GM19193 (cell line): ENCODE measurements around the gene TMEM123.

Experiments used
- POLR2A ChIP-seq: IDR thresholded peaks from 4 replicates; pipeline ENCODE4 v1.6.1; 2011; ENCODE audit not compliant: insufficient read depth, insufficient read length; ENCODE audit errors: extremely low read depth

The TMEM123 gene, protein sequence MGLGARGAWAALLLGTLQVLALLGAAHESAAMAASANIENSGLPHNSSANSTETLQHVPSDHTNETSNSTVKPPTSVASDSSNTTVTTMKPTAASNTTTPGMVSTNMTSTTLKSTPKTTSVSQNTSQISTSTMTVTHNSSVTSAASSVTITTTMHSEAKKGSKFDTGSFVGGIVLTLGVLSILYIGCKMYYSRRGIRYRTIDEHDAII

DNA sequence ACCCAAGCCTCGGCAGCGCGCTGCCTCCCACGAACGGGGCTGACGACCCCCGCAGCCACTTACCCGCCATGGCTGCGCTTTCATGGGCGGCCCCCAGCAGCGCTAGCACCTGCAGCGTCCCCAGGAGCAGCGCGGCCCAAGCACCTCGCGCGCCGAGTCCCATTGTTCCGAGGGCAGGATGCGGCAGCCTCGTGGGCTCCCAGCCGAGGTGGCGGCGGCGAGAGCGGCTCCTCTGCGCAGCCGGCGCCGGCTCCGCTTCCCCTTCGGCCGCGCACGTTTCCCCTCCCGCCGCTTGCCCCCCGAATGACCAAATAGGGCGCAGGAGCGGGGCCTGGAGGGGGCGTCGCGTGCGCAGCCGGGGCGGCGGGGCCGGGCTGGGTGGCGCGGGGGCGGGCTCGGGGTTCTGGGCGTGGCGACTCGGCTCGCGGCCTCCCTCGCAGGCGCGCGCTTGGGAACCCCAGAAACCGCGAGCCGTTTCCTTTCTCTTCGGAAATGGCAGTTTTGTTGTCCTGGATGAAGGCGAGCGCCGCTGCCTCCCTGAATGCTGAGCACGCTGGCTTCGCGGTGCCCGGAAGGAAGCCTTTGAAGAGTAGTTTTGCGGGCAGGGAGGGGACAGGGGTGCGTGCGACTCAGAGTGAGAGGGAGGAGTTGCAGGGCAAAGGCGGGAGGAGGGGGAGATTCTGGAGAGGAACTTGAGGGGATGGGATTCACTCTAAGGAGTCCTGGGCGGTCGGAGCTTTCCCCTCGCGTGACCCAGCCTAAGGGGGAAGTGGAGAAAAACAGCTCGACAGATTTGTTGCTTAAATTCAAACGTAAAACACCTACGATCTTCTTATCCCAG, at the start of gene TMEM123:
TMEM123 (minus strand) TSS at position 305 of the 841 bp plus-strand sequence; CDS start at position 163, 142 bp downstream.
- peak; percentile 83 for TF ChIP-seq POLR2A

DNA sequence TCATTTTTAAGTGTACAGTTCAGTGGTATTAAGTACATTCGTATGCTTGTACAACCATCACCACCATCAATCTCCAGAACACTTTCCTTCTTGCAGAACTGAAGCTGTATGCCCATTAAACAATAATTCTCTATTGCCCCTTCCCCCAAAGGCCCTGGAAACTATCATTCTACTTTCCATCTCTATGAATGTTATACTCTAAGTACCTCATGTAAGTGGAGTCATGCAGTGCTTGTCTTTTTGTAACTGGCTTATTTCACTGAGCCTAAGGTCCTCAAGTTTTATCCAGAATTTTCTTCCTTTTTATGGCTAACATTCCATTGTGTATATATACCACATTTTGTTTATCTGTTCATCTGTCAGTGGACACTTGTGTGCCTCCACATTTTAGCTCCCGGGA, 48.3 kb upstream of the TMEM123 start:
- TF ChIP-seq POLR2A, result no peak

DNA sequence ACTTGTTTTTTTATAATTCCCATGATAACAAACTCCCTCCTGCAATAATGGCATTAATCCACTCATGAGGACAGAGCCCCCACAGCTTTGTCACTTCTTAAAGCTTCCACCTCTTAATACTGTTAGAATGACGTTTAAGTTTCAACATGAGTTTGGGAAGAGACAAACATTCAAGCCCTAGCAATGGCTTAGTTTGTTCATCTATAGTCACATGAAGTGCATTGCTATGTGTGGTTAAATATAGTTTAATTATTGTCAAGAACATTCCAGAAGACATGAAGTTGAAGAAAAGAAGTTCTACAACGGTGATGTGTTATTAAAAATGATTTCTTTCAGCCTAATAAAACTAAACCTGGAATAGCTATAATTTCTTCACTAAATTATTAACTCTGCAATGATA, 47.4 kb upstream of the TMEM123 start:
- no peak for TF ChIP-seq POLR2A

DNA sequence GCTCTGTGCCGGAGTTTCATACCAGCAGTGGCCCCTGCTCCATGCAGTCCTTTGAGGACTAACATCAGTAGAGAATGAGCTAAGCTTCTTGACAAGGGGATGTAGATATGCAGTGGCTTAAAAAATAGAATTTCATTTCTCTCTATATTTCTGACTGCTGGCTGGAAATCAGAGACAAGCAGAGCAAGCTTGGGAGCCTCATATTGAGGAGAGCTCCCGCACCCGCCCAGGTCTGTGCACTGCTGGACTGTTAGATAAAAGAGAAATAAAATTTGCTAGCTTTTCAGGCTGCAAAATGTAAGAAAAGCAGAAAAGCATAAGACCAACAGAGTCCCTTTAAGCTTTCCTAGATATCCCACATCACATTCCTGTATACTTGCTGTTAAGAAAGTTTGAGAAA, 46.6 kb upstream of the TMEM123 start:
- no peak for TF ChIP-seq POLR2A

DNA sequence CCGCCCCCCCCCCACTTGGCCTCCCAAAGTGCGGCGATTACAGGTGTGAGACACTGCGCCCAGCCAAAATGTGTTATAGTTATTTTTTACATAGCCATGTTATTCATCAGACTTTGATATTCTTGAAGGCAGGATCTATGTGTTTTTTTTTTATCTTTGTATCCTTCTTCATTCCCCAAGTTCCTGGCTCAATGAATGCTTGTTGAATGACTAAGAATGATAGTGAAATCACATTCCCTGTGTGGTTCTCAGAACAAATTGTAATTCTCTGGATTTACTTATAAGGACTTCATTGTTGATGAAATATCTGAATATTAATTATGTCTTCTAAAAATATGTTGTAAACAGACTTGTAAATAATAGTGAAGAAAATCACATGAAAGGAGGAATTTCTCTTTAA, 44.5 kb upstream of the TMEM123 start:
- TF ChIP-seq POLR2A, result no peak

DNA sequence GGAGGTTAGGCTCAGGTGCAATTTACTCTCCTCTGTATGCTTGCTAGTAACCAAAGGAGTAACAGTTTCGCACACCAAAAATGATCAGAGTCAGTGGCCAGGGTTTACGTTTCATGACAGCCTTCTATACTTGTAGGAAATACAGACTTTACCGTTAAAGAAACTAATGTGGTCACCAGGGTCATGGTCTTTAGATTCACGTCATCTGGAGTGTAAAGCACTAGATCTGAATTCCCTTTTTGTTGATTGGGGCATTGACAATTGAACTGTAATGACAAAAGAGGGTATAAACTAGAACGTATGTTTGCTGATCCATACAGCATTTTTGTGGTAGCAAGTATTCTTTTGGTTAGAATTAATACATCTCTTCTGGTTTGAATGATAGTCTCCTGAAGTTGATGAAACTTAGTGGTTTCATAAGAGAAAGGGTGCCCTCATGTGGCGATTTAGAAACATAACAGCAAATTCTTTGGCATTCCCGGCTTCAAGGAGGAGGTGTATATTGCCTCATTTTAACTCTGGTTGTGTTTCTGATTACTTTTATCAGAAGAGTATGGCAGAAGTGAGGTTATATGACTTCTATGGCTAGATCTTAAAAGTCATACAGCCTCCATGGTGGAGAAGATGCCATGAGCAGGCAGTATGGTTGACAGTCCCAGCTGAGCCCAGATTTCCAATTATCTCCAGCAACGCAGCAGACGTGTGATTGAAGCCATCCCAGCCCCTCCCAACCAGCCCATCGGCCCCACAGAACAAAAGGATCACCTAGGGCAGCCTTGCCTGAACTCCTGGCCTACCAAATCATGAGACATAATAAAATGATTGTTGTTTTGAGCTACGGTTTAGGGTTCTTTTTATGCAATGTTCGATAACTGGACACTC, 42.8 kb upstream of the TMEM123 start:
- no peak for TF ChIP-seq POLR2A

DNA sequence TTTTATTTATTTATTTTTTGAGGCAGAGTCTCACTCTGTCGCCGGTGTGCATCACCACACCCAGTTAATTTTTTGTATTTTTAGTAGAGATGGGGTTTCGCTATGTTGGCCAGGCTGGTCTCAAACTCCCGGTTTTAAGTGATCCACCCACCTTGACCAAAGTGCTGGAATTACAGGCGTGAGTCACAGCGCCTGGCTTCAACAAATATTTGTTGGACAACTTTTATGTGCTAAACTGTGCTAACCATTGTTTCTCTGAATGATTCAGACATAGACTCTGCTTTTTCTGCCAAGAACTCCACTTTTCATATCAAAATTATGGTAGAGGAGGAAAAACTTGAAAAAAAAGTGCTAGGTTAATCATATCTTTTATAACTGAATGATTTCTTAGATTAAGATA, 41.7 kb upstream of the TMEM123 start:
- no peak for TF ChIP-seq POLR2A

DNA sequence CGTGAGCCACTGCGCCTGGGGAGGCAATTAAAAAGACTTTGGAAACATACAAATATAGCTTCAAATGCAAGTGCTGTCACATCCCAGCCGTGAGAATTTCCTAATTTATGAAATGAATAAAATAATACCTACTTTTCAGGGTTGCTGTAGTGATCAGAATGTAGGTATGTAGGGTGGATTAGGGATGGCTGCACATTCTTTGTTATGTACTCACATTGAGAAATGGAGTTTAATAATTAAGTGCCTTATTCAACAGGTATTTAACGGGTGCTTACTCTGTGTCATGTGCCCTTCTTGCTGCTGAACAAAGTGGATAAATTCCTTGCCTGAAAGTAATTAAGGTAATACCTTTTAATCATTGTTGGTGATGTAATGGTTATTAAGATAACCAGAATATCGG, 41.0 kb upstream of the TMEM123 start:
- no peak for TF ChIP-seq POLR2A

DNA sequence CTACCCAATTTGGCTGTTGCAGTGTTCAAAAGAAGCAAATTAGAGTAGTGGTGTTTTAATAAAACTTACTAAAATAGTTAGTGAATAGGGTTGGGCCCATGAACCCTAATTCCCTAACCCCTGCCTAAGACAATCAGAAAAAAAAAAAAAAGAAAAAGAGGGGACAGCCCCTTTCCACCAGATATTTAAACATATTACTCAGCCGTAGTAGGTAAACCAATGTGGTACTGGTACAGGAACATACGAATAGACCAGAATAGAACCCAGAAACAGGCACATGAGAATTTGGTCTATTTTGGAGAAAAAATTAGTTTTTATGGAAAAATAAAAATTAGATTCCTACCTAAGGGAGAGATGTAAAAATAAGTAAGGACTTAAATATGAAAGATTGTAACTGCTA, 39.4 kb upstream of the TMEM123 start:
- TF ChIP-seq POLR2A, result no peak

DNA sequence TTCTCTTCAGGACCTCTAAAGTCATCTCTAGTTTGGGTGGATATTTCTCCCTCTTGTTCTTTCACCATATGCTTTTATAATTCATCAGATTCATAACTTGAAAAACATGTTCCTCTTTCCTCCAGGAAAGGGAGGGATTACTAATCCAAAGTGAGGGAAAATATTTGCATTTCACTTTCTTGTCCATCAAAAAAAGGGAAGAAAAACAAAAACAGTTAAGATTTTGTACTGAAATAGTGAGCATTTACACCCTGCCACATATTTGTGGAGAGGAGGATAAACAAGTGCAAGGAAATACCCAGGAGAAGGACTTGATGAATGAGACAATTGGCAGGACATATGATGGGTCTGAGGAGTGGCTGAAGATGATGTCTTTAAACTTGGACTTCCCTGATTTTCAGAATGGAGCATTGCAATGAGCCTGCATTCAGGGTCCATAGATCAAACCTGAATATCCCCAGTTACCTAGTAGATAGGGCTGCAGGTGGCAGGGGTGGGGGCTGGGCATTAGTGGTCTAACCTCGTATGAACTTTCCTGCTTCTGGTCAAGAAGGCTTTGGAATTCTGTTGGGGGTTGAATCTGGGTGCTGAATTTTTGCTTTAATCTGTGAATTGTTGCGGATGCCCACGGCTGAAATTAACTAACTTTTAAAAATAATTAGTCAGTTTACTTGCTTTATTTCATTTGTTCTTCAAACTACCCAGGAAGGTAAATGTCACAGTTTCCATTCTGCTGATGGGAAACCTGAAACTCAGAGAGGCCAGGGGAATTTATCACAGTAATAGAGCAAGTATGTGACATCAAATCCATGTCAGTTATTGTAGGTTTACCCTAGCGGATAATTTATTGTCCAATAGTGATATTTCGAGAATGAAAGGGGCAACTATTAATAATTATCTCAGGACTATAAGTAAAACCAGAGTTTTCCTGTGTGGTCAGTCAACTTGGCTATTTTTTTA, 36.9 kb upstream of the TMEM123 start:
- no peak for TF ChIP-seq POLR2A

DNA sequence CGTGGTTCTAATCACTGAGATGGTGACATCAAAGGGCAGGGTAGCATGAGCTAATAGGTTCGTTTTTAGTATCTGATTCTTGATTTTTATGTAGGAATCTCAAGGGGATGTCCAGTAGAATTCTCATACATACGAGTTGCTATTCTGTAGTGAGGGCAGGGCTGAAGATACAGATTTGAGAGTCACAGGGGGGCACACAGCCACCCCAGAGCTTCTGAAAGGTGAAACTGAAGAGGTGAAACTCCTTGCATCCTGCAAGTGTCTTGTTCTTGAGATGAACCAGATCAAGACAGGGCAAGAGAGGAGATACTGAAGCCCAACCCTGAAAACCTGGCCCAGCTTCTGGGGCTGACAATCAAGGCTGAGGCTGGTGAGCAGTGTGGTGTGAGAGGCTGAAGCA, 35.6 kb upstream of the TMEM123 start:
- no peak for TF ChIP-seq POLR2A

DNA sequence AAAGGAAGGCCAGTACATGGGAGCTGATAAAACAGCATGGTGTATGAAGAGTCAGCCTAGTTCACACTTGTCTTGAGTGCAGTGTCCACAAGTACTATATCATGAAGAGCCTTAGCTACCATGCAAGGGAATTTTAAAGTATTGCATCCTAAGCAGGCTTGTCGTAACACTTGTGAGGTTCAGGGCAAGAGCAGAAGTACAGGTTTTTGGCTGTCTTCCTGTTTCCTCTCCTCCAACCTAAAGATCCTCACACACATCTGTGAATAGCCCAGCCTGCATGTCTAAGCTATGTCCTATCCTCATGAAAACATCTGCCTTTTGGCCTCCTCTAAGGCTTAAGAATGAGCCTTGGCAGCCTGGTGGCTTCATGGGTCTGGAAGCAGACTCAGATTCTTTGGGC, 34.6 kb upstream of the TMEM123 start:
- no peak for TF ChIP-seq POLR2A

DNA sequence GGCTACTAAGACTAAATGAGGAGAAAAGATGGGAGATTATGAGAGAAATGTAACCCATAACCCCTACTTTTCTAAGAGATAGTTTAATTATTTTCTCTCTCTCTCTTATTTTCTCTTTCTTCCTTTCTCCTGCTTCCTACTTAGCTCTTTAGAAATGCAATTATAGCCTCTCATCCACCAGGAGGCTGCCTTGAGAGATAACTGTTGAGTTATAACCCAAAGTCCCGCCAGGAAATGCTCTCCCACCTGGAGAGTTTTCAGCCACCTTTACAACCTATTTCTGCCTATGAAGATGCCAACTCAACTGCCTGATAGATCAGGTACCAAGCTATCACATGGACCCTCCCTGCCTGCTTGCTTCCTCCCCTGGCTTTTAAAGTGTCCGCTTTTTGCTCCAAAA, 34.0 kb upstream of the TMEM123 start:
- TF ChIP-seq POLR2A, result no peak

DNA sequence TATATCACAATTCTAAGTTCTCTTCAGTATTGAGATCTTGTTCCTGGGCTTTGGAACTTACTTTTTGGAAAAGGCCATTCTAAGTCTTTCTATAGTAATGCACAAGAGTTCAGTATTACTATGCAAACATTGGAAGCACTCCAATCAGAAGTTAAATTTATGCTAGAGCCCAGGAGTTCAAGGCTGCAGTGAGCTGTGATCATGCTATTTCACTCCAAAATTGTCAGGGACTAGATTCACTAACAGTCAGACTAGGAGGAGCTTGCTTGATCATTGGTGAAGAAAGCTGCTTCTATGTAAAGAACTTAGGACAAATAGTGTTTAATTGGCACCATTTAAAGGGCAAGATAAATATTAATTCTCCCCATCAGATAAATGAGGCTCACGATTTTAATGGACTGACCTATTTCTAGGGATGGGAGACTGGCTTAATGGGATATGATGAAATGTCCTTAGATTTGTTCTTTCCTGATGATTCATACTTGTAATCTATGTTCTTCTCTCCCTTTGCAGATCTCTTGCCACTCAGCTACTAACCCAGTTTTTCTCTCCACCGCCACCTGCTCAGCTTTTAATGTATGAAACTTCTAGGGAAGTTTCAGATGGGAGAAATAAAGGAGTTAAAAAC, 32.6 kb upstream of the TMEM123 start:
- no peak for TF ChIP-seq POLR2A
